ENCODE results near the gene SMIM22.

DNA sequence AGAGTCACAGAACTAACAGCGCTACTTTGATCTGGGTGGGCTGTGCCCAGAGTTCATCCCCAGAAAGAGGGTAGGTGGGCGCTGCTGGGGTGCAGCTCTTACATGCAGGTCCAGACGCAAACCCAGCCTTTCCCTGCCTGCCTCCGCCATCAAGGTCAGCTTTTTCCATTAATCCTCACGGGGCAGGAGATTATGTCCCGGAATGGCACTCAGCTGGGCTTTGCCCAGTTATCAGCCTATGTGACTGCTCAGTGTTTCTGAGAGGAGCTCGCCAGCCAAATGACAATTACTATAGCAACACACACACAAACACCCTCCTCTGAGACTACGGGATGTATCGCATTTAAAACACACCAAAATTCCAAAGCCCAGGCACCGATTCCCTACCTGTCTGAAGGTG lies 31.8 kb downstream of the SMIM22 start:
- TF ChIP-seq, protein P1, sequence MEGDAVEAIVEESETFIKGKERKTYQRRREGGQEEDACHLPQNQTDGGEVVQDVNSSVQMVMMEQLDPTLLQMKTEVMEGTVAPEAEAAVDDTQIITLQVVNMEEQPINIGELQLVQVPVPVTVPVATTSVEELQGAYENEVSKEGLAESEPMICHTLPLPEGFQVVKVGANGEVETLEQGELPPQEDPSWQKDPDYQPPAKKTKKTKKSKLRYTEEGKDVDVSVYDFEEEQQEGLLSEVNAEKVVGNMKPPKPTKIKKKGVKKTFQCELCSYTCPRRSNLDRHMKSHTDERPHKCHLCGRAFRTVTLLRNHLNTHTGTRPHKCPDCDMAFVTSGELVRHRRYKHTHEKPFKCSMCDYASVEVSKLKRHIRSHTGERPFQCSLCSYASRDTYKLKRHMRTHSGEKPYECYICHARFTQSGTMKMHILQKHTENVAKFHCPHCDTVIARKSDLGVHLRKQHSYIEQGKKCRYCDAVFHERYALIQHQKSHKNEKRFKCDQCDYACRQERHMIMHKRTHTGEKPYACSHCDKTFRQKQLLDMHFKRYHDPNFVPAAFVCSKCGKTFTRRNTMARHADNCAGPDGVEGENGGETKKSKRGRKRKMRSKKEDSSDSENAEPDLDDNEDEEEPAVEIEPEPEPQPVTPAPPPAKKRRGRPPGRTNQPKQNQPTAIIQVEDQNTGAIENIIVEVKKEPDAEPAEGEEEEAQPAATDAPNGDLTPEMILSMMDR (IDR thresholded peaks at IDR 0.05 in 8 of 11, conservative IDR thresholded peaks at IDR 0.05 in 3 of 11): no peak
- TF ChIP-seq POLR2A (IDR thresholded peaks at IDR 0.05) (no peak), POLR2AphosphoS5 (IDR thresholded peaks at IDR 0.05) (no peak)
